Retinal pigment epithelial cell (primary cell): ENCODE data around the gene UHMK1.

Source experiments
- DNase-seq: peaks from one replicate; pipeline ENCODE4 v3.0.0-alpha.2; 2010; ENCODE audit warnings: low read depth
- H3K4me3 ChIP-seq: 2 replicates; pipeline ENCODE4 v1.5.1; 2011; ENCODE audit warnings: mild to moderate bottlenecking, low read length, control low read depth, moderate library complexity
- TF ChIP-seq, protein P1 (sequence below): conservative IDR thresholded peaks from 2 replicates; pipeline ENCODE4 v1.5.1; 2011; ENCODE audit warnings: low read depth, low read length, control low read depth, inconsistent platforms

The UHMK1 gene

DNA sequence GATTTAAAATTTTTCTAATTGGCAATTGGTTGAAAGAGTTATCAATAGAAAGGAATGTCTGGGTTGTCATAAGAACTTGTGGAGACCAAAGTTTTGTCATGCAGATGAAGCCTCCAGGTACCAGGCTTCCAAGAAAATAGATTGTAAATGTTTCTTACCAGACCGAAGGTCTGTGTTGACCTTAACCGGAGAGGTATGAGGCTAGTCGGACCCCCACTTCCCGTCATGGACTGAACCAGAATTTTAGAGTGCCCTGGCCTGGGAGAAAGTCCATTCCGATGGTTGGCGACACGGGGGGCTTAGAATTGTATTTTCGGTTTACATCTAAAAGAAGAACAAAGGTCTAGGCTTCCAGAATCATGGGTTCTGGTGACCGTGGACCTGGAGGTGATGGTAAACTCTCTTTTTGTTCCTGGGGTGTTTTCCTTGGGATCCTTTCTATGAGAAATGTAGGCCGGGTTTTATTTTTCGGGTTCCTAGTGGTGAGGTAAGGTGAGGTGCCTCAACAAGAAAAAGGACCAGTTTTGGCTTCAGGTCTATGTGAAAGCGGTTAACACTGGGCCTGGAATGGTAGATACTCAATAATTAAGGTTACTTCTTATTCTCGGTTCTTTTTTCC is 405 bp upstream of the UHMK1 start:
- DNase-seq: no peak
- TF ChIP-seq, protein P1, sequence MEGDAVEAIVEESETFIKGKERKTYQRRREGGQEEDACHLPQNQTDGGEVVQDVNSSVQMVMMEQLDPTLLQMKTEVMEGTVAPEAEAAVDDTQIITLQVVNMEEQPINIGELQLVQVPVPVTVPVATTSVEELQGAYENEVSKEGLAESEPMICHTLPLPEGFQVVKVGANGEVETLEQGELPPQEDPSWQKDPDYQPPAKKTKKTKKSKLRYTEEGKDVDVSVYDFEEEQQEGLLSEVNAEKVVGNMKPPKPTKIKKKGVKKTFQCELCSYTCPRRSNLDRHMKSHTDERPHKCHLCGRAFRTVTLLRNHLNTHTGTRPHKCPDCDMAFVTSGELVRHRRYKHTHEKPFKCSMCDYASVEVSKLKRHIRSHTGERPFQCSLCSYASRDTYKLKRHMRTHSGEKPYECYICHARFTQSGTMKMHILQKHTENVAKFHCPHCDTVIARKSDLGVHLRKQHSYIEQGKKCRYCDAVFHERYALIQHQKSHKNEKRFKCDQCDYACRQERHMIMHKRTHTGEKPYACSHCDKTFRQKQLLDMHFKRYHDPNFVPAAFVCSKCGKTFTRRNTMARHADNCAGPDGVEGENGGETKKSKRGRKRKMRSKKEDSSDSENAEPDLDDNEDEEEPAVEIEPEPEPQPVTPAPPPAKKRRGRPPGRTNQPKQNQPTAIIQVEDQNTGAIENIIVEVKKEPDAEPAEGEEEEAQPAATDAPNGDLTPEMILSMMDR: no peak
- H3K4me3 ChIP-seq: peak overlapping the region; percentile 93

DNA sequence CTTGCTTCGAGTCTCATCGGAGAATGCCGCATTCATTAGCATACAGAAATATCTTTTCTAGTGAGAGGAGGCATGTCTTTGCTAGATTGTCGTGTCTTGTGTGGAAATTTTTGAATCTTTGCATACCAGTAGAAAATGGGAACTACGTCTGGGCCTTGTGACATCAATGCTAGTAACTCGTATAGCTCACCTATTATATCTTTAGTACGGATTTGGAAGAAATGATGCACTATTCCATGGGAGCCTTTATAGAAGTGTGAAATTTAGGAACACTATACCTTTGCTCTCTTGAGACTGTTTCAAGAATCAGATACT is 835 bp downstream of the UHMK1 start:
- TF ChIP-seq, protein P1: no peak
- H3K4me3 ChIP-seq: peak overlapping the region; percentile 93
- DNase-seq: no peak

DNA sequence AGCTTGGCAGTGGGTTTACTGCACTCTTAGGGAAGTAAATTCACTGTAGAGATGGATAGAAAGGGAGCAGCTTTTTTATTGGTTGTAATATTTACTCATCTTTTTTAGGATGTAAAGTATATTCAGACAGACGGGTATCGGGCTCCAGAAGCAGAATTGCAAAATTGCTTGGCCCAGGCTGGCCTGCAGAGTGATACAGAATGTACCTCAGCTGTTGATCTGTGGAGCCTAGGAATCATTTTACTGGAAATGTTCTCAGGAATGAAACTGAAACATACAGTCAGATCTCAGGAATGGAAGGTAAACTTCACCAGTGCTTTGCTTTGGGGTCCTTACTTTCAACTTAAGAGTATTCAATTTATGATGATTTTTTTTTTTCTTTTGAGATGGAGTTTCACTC is 3.2 kb downstream of the UHMK1 start:
- TF ChIP-seq, protein P1: no peak
- DNase-seq: no peak
- no peak overlapping the region for H3K4me3 ChIP-seq

DNA sequence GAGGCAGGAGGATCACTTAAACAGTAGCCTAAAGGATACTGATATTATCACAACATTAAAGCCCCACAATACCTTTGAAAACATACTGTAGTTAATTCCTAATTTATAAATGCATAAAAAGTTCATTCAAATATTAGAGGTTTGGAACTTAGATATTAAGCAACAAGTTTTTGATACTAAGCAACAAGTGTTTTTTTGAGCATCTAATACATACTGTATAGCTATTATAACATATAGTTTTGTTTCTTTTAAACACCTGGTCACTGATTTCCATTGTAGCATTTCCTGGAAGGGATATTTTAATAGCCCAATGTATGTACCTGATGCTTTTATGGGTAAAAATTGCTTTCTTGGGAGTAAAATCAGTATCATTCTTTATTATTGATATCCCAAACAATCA is 4.5 kb downstream of the UHMK1 start:
- no peak overlapping the region for H3K4me3 ChIP-seq
- no peak for DNase-seq
- TF ChIP-seq, protein P1: no peak

DNA sequence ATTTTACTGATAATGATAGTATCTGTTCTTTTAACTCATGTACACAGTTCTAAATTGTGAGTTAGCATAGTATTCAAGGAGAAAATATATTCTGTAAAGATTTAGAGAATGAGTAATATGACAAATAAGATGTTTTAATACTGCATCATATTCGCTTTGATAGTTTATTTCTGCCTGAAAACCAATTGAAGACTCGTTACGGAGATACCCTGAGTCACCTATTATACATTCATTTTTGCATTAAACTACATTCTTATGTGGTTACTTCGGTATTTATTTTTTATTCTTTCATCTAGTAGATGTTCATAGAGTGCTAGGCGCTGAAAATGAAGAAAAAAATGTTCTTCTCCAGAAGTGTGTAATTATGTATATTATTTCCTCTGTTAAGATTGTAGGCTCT is 5.3 kb downstream of the UHMK1 start:
- TF ChIP-seq, protein P1: no peak
- DNase-seq: no peak

DNA sequence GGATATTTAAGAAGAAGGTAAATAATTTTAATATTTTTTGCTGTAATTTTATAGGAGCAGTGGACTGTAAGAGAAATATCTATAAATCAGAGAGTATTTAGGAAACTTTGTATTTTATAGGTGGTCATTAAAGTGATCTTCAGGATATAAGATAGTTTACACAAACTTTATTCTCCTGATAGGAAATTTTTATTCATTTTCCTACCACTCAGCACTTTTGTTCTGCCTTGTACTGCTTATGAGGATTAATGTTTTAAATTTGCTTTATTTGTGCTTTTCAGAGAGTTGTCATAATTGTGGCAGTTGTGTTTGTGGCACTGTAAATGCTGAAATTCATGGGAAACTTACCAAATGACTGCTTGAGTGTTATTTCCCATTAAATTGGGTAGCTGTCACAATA is 29.7 kb downstream of the UHMK1 start:
- DNase-seq: no peak
- TF ChIP-seq, protein P1: no peak
- H3K4me3 ChIP-seq: no peak overlapping the region

More for the DNA sequence above, 5.3 kb downstream of the UHMK1 start:
- H3K4me3 ChIP-seq: no peak overlapping the region

DNA sequence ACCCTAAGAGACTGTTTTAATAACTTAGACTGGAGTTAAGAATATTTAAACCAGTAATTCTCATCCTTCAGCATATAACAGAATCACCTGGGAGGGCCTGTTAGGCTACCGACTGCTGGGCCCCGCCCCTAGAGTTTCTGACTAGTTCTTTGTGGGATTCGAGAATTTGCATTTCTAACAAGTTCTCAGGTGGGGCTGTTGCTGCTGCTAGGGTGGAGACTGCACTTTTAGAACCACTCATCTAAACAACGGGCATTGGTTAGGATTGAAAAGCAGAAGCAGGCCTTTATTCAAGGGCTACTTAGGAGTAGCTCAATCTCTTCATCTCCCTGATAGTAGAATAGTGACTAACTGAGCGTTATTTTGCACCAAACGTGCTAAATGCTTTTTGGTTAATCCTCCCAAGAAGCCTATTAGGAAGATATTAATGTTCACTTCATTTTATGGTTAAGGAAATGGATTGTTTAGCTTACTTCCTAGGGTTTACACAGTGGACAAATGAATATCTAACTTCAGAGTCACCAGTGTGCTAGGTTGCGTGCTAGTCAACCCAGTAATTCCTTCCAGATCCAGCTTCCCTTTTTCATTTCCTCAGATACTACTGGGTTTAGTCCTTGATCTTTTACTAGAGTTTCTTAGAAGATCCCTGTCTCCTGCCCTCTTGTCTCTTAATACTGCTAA is 32.8 kb downstream of the UHMK1 start:
- no peak for DNase-seq
- H3K4me3 ChIP-seq: no peak overlapping the region
- TF ChIP-seq, protein P1: no peak
